Fibroblast of pulmonary artery (primary cell): Measurements from ENCODE around the gene RASSF1.
A peak's percentile ranks its signal among the peaks of the same experiment; 100 is the strongest.
"Not testable (repeated sequence)": the region's sequence is repeated elsewhere in the genome, so short reads cannot be mapped to it uniquely, and the experiment has no call there.

Experiments used
- DNase-seq: peaks from one replicate; pipeline ENCODE4 v3.0.0-alpha.2; 2010; ENCODE audit warnings: low read depth
- H3K4me3 ChIP-seq: replicated peaks from 2 replicates; pipeline ENCODE4 v1.5.1; 2011; ENCODE audit warnings: low read depth, mild to moderate bottlenecking, control low read depth, low read length, moderate library complexity
- TF ChIP-seq, protein P1 (sequence below): IDR thresholded peaks from 2 replicates; pipeline ENCODE4 v1.5.1; 2011; ENCODE audit warnings: mild to moderate bottlenecking, control low read depth, low read length, inconsistent platforms; ENCODE audit errors: missing control alignments

RASSF1 gene

DNA sequence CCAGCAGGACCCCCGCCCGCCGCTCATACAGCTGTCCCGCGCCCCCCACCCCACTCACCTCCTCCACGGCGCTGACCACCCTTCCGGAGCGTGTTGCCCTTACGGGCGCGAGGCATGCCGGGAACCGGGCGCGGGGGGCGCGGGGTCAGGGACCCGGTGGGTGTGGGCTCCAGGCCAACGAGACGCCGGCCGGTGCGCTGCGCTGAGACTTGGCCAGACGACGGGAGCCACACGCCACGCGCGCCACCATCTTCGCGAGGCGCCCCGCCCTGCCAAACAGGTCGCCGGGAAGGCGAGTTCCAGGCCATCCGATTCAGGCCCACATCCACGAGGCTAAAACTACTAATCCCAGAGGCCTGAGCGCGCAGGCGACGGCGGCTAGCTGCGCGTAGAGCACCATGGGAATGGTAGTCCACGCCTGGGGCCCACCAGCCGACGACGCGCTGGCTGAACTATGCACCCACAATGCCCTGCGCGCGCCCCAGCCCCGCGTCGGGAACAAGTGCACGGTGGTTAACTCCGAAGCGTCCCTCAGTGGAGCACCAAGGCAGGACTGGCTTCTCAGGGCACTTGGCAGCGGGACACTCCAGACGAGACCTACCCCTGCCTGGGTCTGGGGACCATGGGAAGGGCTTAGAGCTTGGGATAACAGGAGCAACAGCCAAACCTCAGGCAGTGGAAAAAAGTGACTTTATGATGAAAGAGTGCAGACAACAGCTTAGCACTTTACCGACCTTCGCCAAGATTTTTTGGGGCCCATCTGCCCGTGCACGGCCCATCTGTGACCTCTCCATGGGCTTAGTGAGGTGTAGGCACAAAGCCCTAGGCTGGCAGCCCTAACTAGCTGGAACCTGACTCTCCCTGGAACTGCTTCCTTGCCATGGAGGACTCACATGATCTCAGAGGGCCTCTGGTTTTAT, 48.2 kb downstream of the RASSF1 start, which contains the start of gene IFRD2:
IFRD2 (minus strand) TSS at position 271 of the 920 bp plus-strand sequence; CDS start at position 116, 155 bp downstream.
- peak; percentile 98 for DNase-seq
- peak within 1 kb of the TSS; percentile 70 for H3K4me3 ChIP-seq
- TF ChIP-seq, protein P1, sequence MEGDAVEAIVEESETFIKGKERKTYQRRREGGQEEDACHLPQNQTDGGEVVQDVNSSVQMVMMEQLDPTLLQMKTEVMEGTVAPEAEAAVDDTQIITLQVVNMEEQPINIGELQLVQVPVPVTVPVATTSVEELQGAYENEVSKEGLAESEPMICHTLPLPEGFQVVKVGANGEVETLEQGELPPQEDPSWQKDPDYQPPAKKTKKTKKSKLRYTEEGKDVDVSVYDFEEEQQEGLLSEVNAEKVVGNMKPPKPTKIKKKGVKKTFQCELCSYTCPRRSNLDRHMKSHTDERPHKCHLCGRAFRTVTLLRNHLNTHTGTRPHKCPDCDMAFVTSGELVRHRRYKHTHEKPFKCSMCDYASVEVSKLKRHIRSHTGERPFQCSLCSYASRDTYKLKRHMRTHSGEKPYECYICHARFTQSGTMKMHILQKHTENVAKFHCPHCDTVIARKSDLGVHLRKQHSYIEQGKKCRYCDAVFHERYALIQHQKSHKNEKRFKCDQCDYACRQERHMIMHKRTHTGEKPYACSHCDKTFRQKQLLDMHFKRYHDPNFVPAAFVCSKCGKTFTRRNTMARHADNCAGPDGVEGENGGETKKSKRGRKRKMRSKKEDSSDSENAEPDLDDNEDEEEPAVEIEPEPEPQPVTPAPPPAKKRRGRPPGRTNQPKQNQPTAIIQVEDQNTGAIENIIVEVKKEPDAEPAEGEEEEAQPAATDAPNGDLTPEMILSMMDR = no peak

DNA sequence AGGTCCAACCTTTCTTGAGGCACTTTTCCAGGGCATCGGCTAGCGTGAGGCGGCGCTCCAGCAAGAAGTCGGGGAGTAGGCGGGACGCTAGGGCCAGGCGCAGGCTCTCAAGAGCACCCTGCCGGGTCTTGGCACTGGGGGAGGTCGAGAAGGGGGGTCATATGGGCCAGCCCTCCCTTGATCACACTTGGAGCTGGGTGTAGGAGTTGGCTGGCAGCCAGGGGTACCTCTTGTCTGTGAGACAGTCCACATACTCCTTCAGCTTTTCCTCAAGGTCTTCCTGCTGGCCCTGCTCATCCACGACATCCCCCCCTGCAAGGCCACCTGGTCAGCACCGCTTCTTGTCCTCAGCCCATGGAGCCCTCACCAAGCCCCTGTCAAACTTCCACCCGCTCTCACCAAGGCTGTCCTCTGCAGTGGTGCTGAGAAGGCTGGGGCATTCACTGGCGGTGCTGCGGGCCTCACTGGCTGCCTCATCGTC, 50.4 kb downstream of the RASSF1 start:
- no peak for DNase-seq
- TF ChIP-seq, protein P1 = no peak
- no peak overlapping the region for H3K4me3 ChIP-seq

DNA sequence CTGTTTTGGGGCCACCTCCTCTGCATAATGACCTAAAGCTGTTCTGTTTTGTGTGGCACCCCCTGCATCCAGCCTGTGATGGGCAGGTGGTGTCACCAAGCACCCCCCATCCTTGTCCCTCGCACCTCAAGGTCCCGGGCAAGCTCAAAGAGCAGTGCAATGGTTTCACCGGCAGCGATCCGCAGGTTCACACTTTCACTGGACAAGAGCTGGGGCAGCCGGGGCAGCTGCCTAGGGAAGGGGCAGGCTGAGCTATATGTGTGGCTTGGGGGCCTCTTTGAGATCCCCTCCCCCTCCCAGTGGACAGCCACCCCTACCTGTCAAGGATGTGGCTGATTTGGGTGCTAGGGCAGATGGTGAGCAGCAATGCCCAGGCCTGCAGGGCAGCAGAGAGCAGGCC, 51.5 kb downstream of the RASSF1 start:
- H3K4me3 ChIP-seq = no peak overlapping the region
- TF ChIP-seq, protein P1 = no peak
- no peak for DNase-seq

DNA sequence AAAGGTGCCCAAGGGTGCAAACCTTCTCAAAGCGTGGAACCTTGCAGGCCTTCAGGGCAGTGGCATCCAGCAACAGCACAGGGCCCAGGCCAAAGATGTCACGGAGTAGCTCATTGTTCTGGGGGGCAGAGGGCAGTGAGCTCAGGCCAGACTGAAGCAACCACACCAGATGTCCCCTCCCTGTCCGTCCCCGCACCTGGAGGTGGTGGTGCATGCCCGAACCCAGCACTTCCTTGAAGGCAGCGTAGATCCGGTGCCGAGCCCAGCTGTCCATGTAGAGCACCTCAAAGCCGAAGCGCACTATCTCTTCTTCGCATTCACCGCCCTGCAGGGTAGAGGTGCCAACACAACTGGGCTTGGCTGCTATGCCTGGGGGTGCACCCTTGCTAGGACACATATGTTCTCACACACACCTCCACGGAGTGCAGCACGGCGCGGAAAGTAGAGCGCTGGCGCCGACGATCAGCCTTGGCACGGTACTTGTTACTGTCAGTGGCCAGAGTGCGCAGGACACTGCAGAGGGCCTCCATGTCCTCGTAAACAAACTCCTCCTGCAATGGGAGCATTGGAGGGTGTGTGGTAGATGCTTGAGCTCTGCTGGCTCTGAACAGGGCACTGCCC, 52.1 kb downstream of the RASSF1 start:
- no peak for DNase-seq
- TF ChIP-seq, protein P1 = no peak
- H3K4me3 ChIP-seq = no peak overlapping the region

DNA sequence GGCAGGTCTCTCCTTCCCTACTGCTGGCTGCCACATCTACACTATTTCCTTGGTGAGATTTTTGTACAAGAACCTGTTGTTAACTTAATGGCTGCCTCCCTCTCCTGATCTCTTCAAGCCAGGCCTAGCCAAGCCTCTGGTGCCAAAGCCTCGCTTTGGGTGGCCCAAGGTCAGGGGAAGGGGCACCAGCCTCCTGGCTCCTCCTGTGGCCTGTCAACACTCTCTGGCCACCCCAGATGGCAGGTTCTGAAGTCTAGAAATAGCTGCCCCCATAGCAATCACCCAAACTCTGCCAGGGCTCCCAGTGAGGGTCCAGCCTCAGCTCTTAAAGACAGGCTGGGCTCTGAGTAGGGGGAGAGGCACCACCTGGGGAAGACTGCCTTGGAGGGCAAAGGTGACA, 53.4 kb downstream of the RASSF1 start:
- no peak for DNase-seq
- TF ChIP-seq, protein P1 = no peak
- no peak overlapping the region for H3K4me3 ChIP-seq

DNA sequence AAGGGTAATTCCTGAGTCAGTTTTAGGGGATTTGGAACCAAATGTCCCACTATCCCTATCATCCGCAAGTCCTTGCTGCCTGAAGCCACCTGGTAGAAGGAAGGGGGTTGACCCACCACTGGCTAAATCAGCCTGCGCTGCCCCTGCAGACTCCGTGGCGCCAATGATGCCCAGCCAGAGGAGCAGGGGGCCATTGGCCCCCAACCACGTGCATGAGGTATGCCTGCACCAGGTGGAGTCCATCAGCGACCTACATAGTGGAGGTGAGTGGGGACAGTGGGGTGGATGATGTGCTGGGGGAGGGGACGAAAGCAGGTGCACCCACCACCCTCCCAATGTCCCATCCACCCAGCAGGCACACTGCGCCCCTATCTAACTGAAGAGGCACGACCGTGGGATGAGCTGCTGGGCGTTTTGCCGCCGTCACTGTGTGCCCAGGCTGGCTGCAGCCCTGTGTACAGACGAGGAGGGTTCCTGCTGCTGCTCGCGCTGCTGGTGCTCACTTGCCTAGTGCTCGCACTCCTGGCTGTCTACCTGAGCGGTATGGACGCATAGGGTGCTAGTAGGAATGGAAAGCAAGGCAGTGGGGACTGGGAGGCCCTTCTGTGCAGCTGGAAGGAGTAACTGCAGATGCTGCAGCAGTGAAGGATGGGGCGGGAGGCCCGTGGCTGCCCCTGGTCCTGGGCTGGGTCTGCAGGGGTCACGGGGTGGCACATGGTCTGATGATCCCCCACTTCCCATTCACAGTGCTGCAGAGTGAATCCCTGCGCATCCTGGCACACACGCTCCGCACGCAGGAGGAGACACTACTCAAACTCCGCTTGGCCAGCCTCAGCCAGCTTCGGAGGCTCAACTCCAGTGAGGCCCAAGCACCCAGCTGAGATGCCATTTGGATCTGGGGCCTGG, 54.1 kb downstream of the RASSF1 start:
- H3K4me3 ChIP-seq = no peak overlapping the region
- DNase-seq = no peak
- TF ChIP-seq, protein P1 = no peak

DNA sequence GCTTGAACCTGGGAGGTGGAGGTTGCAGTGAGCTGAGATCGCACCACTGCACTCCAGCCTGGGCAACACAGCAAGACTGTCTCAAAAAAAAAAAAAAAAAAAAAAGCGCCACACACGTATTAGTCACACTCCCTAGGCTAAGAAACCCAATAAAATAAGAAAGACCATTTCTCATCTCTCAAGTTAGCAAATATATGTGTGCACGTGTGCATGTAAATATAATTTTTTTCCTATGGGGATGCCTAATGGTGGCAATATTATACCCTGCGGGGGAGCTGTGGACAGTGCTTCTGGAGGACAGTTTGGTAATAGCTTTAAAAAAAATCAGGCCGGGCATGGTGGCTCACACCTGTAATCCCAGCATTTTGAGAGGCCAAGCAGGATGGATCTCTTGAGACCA, 56.5 kb downstream of the RASSF1 start:
- not testable (repeated sequence) for H3K4me3 ChIP-seq, DNase-seq
